Skeletal muscle satellite cell (primary cell): ENCODE results near the gene TSHZ2. TPM values are rescaled to one million over a fixed set of nuclear protein-coding genes. Genes with fewer than 3 reads are reported as not detected.
"Not testable (repeated sequence)": the region's sequence is repeated elsewhere in the genome, so short reads cannot be mapped to it uniquely, and the experiment has no call there.

Experiments
- H3K27me3 ChIP-seq: 2 replicates; pipeline ENCODE4 v1.7.0; 2013; ENCODE audit warnings: low read length; ENCODE audit not compliant: control insufficient read depth, insufficient read depth
- H3K36me3 ChIP-seq: 2 replicates; pipeline ENCODE4 v1.7.0; 2013; ENCODE audit warnings: mild to moderate bottlenecking, control low read depth, low read length; ENCODE audit not compliant: insufficient read depth
- H3K4me1 ChIP-seq: 2 replicates; pipeline ENCODE4 v1.7.0; 2013; ENCODE audit warnings: low read length; ENCODE audit not compliant: control insufficient read depth, insufficient read depth
- H3K4me2 ChIP-seq: 2 replicates; pipeline ENCODE4 v1.7.0; 2013; ENCODE audit warnings: mild to moderate bottlenecking, low read length
- H3K4me3 ChIP-seq: 2 replicates; pipeline ENCODE4 v1.7.0; 2013; ENCODE audit warnings: low read length
- H3K9ac ChIP-seq: 2 replicates; pipeline ENCODE4 v1.7.0; 2013; ENCODE audit warnings: mild to moderate bottlenecking, low read depth, low read length, moderate library complexity
- H3K9me3 ChIP-seq: replicated peaks from 2 replicates; pipeline ENCODE4 v1.7.0; 2013; ENCODE audit warnings: mild to moderate bottlenecking, control low read depth, low read length
- small RNA-seq: library from RNA; depleted of rRNA; stranded (forward); fragments of <200 nt; gene quantifications from one replicate; pipeline ENCODE3, GENCODE V24; 2012

The TSHZ2 gene

DNA sequence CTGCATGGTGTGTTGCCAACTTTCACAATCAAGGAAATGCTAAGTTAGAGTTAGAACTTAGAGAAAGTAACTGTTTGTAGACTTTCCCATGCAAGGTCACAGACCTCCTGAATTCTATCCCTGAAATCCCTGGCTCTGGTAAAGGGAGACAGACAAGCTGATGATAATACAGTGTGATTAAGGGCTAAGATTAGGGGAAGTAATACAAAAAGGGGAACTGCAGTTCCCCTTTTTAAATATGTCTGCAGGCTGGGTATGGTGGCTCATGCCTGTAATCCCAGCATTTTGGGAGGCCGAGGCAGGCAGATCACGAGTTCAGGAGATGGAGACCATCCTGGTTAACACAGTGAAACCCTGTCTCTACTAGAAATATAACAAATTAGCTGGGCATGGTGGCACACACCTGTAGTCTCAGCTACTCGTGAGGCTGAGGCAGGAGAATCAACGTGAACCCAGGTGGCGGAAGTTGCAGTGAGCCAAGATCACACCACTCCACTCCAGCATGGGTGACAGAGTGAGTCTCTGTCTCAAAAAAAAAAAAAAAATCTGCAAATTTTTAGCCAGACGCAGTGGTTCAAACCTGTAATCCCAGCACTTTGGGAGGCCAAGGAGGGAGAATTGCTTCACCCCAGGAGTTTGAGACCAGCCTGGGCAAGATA, 560.6 kb downstream of the TSHZ2 start:
- not testable (repeated sequence) for H3K9ac ChIP-seq, H3K4me3 ChIP-seq

GRCh38 chr20:53533500-53533899, 561.3 kb downstream of the TSHZ2 start:
- Histone ChIP-seq H3K4me2 (no peak overlapping the region), H3K4me1 (no peaks in the 10 kb centered on the region), H3K27me3 (no peaks in the 10 kb centered on the region), H3K9ac (no peak overlapping the region), H3K4me3 (no peak overlapping the region), H3K36me3 (no peaks in the 10 kb centered on the region), H3K9me3 (no peaks in the 10 kb centered on the region)

More for the DNA sequence above, 560.6 kb downstream of the TSHZ2 start:
- H3K27me3 ChIP-seq, H3K9me3 ChIP-seq, H3K4me1 ChIP-seq, H3K36me3 ChIP-seq, H3K4me2 ChIP-seq: not testable (repeated sequence)

- Histone ChIP-seq H3K9me3 (no peaks in the 10 kb centered on the region), H3K4me3 (no peak overlapping the region), H3K36me3 (no peaks in the 10 kb centered on the region), H3K9ac (no peak overlapping the region), H3K4me2 (no peak overlapping the region), H3K4me1 (no peaks in the 10 kb centered on the region), H3K27me3 (no peaks in the 10 kb centered on the region)
Measured at GRCh38 chr20:53534037-53534436, 561.9 kb downstream of the TSHZ2 start.

DNA sequence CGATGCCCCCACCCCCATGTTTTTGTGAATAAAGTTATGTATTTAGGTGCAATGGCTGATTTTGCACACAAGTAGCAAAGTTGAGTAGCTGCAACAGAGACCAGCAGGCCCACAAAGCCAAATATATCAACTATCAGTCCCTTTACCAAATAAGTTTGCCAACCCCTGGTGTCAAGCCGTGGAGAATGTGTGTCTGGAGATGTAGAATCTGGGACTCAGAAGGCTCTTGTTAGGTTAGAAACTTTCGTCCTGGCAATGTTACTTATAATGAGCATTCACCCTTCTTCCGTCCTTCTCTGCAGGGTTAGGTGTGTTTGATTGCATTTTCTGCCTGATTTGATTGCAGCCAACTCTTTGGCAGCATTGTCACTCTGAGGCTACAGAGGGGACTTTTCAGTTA, 563.7 kb downstream of the TSHZ2 start:
- Histone ChIP-seq H3K4me3 (no peak overlapping the region), H3K4me2 (no peak overlapping the region), H3K36me3 (no peaks in the 10 kb centered on the region)

DNA sequence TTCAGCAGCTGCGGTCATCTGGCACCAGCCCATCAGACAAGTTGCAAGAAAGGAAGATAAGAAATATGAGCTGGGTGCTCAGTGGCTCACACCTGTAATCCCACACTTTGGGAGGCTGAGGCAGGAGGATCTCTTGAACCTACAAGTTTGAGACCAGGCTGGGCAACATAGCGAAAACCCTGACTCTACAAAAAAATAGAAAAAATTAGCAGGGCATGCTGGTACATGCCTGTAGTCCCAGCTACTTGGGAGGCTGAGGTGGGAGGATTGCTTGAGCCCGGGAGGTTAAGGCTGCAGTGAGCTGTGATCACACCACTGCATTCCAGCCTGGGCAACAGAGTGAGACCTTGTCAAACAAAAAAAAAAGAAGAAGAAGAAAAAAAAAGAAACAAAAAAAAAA, 564.2 kb downstream of the TSHZ2 start:
- H3K27me3 ChIP-seq, H3K9ac ChIP-seq, H3K9me3 ChIP-seq, H3K4me1 ChIP-seq, H3K4me2 ChIP-seq, H3K36me3 ChIP-seq, H3K4me3 ChIP-seq: not testable (repeated sequence)

More for the DNA sequence above, 563.7 kb downstream of the TSHZ2 start:
- Histone ChIP-seq H3K9ac (no peak overlapping the region), H3K9me3 (no peaks in the 10 kb centered on the region), H3K4me1 (no peaks in the 10 kb centered on the region), H3K27me3 (no peaks in the 10 kb centered on the region)

GRCh38 chr20:53539516-53539915, 567.4 kb downstream of the TSHZ2 start:
- Histone ChIP-seq H3K4me2 (no peak overlapping the region), H3K4me3 (no peak overlapping the region), H3K27me3 (no peaks in the 10 kb centered on the region), H3K4me1 (no peaks in the 10 kb centered on the region), H3K36me3 (no peaks in the 10 kb centered on the region), H3K9ac (no peak overlapping the region), H3K9me3 (no peaks in the 10 kb centered on the region)

Small RNA genes within 50 kb of the gene (small RNA-seq; reads per million reads assigned to genes)
- not detected for gene RF00019
